Suppressor macrophage (primary cell): ENCODE data around the gene DDAH1.

Experiments
- DNase-seq, 4 experiments: peaks; one replicate each; pipeline ENCODE4 v3.0.0-alpha.2; 2020 to 2022

Gene DDAH1

GRCh38 chr1:85386068-85386722, 78.8 kb downstream of the DDAH1 start:
- DNase-seq, result no peak

- DNase-seq, result no peak
Observed at GRCh38 chr1:85379203-85380136, 85.5 kb downstream of the DDAH1 start.

- DNase-seq, result no peak
Observed at GRCh38 chr1:85378534-85378933, 86.4 kb downstream of the DDAH1 start.

- DNase-seq, result no peak
Observed at GRCh38 chr1:85376356-85376755, 88.6 kb downstream of the DDAH1 start.

GRCh38 chr1:85375493-85375892, 89.5 kb downstream of the DDAH1 start:
- DNase-seq, result no peak

- DNase-seq, result no peak
Observed at GRCh38 chr1:85374160-85374559, 90.8 kb downstream of the DDAH1 start.

GRCh38 chr1:85373378-85373708, 91.6 kb downstream of the DDAH1 start:
- no peak for DNase-seq

GRCh38 chr1:85372683-85373377, 92.1 kb downstream of the DDAH1 start:
- no peak for DNase-seq

- DNase-seq, result no peak
Observed at GRCh38 chr1:85371021-85371420, 93.9 kb downstream of the DDAH1 start.

- DNase-seq, result no peak
Observed at GRCh38 chr1:85368073-85368770, 96.7 kb downstream of the DDAH1 start.

GRCh38 chr1:85366391-85367170, 98.4 kb downstream of the DDAH1 start:
- no peak for DNase-seq

- no peak for DNase-seq
Observed at GRCh38 chr1:85365851-85366250, 99.1 kb downstream of the DDAH1 start.

GRCh38 chr1:85363521-85363920, 101.4 kb downstream of the DDAH1 start:
- DNase-seq, result no peak

GRCh38 chr1:85363092-85363491, 101.9 kb downstream of the DDAH1 start:
- DNase-seq, result no peak

- no peak for DNase-seq
Observed at GRCh38 chr1:85361606-85362296, 103.2 kb downstream of the DDAH1 start.

GRCh38 chr1:85360730-85361493, 104.0 kb downstream of the DDAH1 start:
- no peak for DNase-seq

- no peak for DNase-seq
Observed at GRCh38 chr1:85359874-85360721, 104.9 kb downstream of the DDAH1 start.

GRCh38 chr1:85358702-85359438, 106.1 kb downstream of the DDAH1 start:
- no peak for DNase-seq

- DNase-seq, result no peak
Observed at GRCh38 chr1:85357817-85358216, 107.1 kb downstream of the DDAH1 start.
